Measurements from ENCODE around the gene PRKAG1. TPM values are rescaled to one million over a fixed set of nuclear protein-coding genes. Genes with fewer than 3 reads are reported as not detected.

PRKAG1 gene
- total and polyA plus RNA-seq, 4 donors, result 15.5 to 31.5 (median 20.9) TPM

DNA sequence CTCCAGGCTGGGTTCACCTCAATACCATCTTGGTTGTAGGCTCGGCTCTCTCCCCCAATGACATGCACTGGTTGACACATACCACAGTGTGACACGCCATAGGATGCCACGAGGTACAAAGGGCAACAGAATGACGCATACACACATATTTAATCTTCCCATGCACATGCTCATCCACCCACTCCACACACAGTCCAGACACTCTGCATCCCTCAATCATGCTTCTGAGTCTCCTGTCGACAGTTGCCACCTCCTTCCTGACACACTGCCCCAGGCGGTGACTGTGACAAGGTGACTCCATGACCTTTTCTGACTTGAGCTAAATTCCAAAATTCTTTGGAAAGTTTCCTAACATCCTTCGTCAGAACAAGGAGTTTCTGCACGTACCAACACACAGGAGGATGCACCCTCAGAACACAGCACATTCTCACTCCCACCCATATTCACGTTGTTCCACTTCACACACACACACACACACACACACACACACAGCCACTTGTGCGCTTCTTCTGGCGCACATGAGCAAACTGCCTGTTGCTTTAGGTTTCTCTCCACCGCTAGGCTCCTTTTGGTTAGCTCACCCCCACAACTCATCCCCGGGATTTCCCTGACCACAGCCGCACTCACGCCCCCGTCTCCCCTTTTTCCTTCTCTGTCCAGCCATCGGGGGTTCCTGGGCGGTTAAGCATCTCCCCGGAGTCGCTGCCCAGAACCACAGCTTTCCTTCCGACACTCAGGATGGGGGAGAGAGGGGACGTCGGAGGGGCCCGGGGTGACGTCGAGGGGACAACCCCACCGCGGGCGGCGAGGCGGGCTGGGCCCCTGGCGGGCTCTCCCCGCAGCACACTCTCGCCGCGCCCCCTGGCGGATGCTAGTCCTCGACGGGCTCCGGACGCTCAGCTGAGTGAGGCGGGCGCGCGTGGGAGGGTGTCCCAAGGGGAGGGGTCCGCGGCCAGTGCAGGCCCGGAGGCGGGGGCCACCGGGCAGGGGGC is 41.0 kb downstream of the PRKAG1 start:
- TF ChIP-seq, protein P1, sequence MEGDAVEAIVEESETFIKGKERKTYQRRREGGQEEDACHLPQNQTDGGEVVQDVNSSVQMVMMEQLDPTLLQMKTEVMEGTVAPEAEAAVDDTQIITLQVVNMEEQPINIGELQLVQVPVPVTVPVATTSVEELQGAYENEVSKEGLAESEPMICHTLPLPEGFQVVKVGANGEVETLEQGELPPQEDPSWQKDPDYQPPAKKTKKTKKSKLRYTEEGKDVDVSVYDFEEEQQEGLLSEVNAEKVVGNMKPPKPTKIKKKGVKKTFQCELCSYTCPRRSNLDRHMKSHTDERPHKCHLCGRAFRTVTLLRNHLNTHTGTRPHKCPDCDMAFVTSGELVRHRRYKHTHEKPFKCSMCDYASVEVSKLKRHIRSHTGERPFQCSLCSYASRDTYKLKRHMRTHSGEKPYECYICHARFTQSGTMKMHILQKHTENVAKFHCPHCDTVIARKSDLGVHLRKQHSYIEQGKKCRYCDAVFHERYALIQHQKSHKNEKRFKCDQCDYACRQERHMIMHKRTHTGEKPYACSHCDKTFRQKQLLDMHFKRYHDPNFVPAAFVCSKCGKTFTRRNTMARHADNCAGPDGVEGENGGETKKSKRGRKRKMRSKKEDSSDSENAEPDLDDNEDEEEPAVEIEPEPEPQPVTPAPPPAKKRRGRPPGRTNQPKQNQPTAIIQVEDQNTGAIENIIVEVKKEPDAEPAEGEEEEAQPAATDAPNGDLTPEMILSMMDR (IDR thresholded peaks at IDR 0.05; ENCODE audit: low read depth, low read length, missing input control), result peak; percentile 61
- TF ChIP-seq JUND (IDR thresholded peaks at IDR 0.05), result no peak
- TF ChIP-seq RAD21 (IDR thresholded peaks at IDR 0.05), result peak in 1 of 2 donors; percentile 21
- Histone ChIP-seq H3K27me3 (ENCODE audit: control insufficient read depth in 4 of 4, insufficient read depth in 4 of 4, low read length in 3 of 4) (peaks cover 3 to 20% (median 13%) of the 10 kb centered on the region in 4 donors), H3K36me3 (ENCODE audit: control insufficient read depth in 4 of 4, insufficient read depth in 3 of 4, low read depth in 1 of 4, low read length in 3 of 4) (no peaks in the 10 kb centered on the region), H3K9me3 (ENCODE audit: control insufficient read depth in 4 of 4, low read length in 3 of 4) (no peaks in the 10 kb centered on the region), H3K27ac (ENCODE audit: low read depth in 1 of 2, low read length in 2 of 2) (no peak overlapping the region), H3K4me3 (ENCODE audit: low read depth in 1 of 3, low read length in 3 of 3) (peak overlapping the region in 1 of 3 donors; percentile 10), H3K9ac (ENCODE audit: low read depth in 1 of 2, low read length in 2 of 2) (no peak overlapping the region), H3K4me1 (ENCODE audit: control insufficient read depth in 4 of 4, insufficient read depth in 4 of 4, low read length in 3 of 4) (peaks cover 27 to 34% (median 30%) of the 10 kb centered on the region in 4 donors)
- DNase-seq (ENCODE audit: low spot score), result peak; percentile 65
- WGBS, result 11% methylated on average over 50 of the region's 50 CpGs

DNA sequence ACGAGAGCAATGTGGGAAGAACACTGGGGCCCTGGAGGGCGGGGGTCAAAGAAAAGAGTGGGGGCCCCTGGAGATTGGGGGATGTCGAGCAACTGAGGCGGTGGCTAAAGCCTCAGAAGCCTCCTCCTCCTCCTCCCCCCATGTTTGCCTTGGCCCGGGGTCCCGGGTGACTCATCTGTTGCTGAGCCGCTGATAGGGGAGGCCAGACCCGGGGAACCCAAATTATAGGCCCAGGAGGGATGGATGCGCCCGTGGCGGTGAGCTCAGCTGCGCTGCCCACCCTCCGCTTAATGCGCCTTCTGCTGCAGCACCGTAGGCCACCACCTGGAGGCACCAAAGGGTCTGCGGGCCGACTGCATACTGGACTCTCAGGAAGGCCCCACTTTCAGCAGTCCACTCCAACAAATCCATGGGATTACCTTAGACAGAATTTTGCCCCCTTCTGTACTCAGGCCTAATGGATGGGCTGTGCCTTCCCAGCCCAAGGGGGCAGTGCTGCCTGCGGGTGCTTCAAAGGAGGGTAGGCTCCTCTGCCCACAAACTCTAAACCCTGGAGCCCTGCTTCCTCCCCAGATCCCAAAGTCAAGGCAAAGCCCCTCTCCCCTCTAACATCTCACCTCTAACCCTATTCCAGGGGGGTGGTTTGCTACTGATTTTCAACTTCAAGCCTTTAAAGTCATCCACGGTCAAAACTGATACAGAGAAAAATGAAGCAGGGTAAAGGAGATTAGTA is 44.5 kb downstream of the PRKAG1 start:
- peak; percentile 63 for DNase-seq (ENCODE audit: low spot score)
- no peak overlapping the region for H3K4me3 ChIP-seq (ENCODE audit: low read depth in 1 of 3, low read length in 3 of 3)
- H3K9me3 ChIP-seq (ENCODE audit: control insufficient read depth in 4 of 4, low read length in 3 of 4), result no peaks in the 10 kb centered on the region
- H3K9ac ChIP-seq (ENCODE audit: low read depth in 1 of 2, low read length in 2 of 2), result no peak overlapping the region
- peaks cover 0 to 24% (median 16%) of the 10 kb centered on the region in 4 donors for H3K27me3 ChIP-seq (ENCODE audit: control insufficient read depth in 4 of 4, insufficient read depth in 4 of 4, low read length in 3 of 4)
- TF ChIP-seq, protein P2, sequence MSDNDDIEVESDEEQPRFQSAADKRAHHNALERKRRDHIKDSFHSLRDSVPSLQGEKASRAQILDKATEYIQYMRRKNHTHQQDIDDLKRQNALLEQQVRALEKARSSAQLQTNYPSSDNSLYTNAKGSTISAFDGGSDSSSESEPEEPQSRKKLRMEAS (IDR thresholded peaks at IDR 0.05), result no peak
- TF ChIP-seq HNF4A (conservative IDR thresholded peaks at IDR 0.05) (no peak), SP1 (IDR thresholded peaks at IDR 0.05) (no peak), RAD21 (IDR thresholded peaks at IDR 0.05) (peak; percentile 21 to 68)
- TF ChIP-seq, protein P1 (IDR thresholded peaks at IDR 0.05; ENCODE audit: low read depth, low read length, missing input control), result peak; percentile 49
- TF ChIP-seq, protein P3, sequence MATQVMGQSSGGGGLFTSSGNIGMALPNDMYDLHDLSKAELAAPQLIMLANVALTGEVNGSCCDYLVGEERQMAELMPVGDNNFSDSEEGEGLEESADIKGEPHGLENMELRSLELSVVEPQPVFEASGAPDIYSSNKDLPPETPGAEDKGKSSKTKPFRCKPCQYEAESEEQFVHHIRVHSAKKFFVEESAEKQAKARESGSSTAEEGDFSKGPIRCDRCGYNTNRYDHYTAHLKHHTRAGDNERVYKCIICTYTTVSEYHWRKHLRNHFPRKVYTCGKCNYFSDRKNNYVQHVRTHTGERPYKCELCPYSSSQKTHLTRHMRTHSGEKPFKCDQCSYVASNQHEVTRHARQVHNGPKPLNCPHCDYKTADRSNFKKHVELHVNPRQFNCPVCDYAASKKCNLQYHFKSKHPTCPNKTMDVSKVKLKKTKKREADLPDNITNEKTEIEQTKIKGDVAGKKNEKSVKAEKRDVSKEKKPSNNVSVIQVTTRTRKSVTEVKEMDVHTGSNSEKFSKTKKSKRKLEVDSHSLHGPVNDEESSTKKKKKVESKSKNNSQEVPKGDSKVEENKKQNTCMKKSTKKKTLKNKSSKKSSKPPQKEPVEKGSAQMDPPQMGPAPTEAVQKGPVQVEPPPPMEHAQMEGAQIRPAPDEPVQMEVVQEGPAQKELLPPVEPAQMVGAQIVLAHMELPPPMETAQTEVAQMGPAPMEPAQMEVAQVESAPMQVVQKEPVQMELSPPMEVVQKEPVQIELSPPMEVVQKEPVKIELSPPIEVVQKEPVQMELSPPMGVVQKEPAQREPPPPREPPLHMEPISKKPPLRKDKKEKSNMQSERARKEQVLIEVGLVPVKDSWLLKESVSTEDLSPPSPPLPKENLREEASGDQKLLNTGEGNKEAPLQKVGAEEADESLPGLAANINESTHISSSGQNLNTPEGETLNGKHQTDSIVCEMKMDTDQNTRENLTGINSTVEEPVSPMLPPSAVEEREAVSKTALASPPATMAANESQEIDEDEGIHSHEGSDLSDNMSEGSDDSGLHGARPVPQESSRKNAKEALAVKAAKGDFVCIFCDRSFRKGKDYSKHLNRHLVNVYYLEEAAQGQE (IDR thresholded peaks at IDR 0.05), result no peak
- no peaks in the 10 kb centered on the region for H3K36me3 ChIP-seq (ENCODE audit: control insufficient read depth in 4 of 4, insufficient read depth in 3 of 4, low read depth in 1 of 4, low read length in 3 of 4)
- WGBS, result 19% methylated on average over 19 of the region's 19 CpGs
- H3K4me1 ChIP-seq (ENCODE audit: control insufficient read depth in 4 of 4, insufficient read depth in 4 of 4, low read length in 3 of 4), result peaks cover 7 to 26% (median 15%) of the 10 kb centered on the region in 4 donors
- no peak overlapping the region for H3K27ac ChIP-seq (ENCODE audit: low read depth in 1 of 2, low read length in 2 of 2)

All from liver (tissue), 9 donors.